CD14-positive monocyte (primary cell): ENCODE data around the gene PDP2. TPM values are rescaled to one million over a fixed set of nuclear protein-coding genes. Genes with fewer than 3 reads are reported as not detected.

ENCODE experiments used
- DNase-seq, 3 donors: peaks; one replicate each; pipeline ENCODE4 v3.0.0-alpha.2; 2011 to 2022
- H2AFZ ChIP-seq: 2 replicates; pipeline ENCODE4 v1.6.0; 2012; ENCODE audit warnings: mild to moderate bottlenecking, low read depth, low read length, inconsistent platforms; ENCODE audit not compliant: insufficient read depth, poor library complexity, severe bottlenecking
- H3K27ac ChIP-seq, 2 donors: 1 replicate in 1 of 2; 2 replicates in 1 of 2; pipeline ENCODE4 v1.5.1; 2012 to 2013; ENCODE audit warnings: low read length in 2 of 2, control low read depth in 1 of 2, inconsistent platforms in 1 of 2, low read depth in 1 of 2, mild to moderate bottlenecking in 1 of 2
- H3K27me3 ChIP-seq, 2 donors: one replicate each; pipeline versions ENCODE4 v1.6.0 to v1.6.1; 2011 to 2013; ENCODE audit warnings: low read length in 2 of 2; ENCODE audit not compliant: control insufficient read depth in 2 of 2, insufficient read depth in 2 of 2
- H3K36me3 ChIP-seq, 2 donors: replicated peaks in 1 of 2; 1 replicate in 1 of 2; 2 replicates in 1 of 2; pipeline versions ENCODE4 v1.5.1 to v1.6.1; 2012 to 2013; ENCODE audit warnings: low read length in 2 of 2, control low read depth in 1 of 2, inconsistent platforms in 1 of 2, mild to moderate bottlenecking in 1 of 2; ENCODE audit not compliant: insufficient read depth in 2 of 2, control insufficient read depth in 1 of 2
- H3K4me1 ChIP-seq, 2 donors: 1 replicate in 1 of 2; 2 replicates in 1 of 2; pipeline versions ENCODE4 v1.5.1 to v1.6.1; 2012 to 2013; ENCODE audit warnings: low read length in 2 of 2, control low read depth in 1 of 2, inconsistent platforms in 1 of 2, mild to moderate bottlenecking in 1 of 2, moderate library complexity in 1 of 2; ENCODE audit not compliant: insufficient read depth in 2 of 2, control insufficient read depth in 1 of 2
- H3K4me2 ChIP-seq: replicated peaks from 2 replicates; pipeline ENCODE3; 2012; ENCODE audit warnings: low read length, moderate library complexity, mild to moderate bottlenecking; ENCODE audit not compliant: poor library complexity, severe bottlenecking; ENCODE audit errors: extremely low read depth
- H3K4me3 ChIP-seq, 3 experiments: fragments of 200-600 bp in 1 of 3; sonication (generic) in 1 of 3; replicated peaks in 1 of 3; 1 replicate in 2 of 3; 2 replicates in 1 of 3; pipeline ENCODE4 v1.5.1; 2011 to 2013; ENCODE audit warnings: low read length in 3 of 3, mild to moderate bottlenecking in 3 of 3, control low read depth in 2 of 3, low read depth in 2 of 3, inconsistent platforms in 1 of 3, moderate library complexity in 1 of 3
- H3K79me2 ChIP-seq: 2 replicates; pipeline ENCODE4 v1.6.0; 2012; ENCODE audit warnings: mild to moderate bottlenecking, control low read depth, inconsistent platforms, low read length, moderate library complexity; ENCODE audit not compliant: insufficient read depth
- H3K9ac ChIP-seq: 2 replicates; pipeline ENCODE4 v1.6.0; 2017; ENCODE audit warnings: low read length, mild to moderate bottlenecking; ENCODE audit not compliant: insufficient read depth, poor library complexity, severe bottlenecking
- H3K9me3 ChIP-seq, 2 donors: replicated peaks in 1 of 2; 1 replicate in 1 of 2; 2 replicates in 1 of 2; pipeline versions ENCODE4 v1.5.1 to v1.6.1; 2012 to 2013; ENCODE audit warnings: low read length in 2 of 2, control low read depth in 1 of 2; ENCODE audit not compliant: control insufficient read depth in 1 of 2, insufficient read depth in 1 of 2
- H4K20me1 ChIP-seq: 2 replicates; pipeline ENCODE4 v1.6.0; 2012; ENCODE audit warnings: mild to moderate bottlenecking, low read length, control low read depth, moderate library complexity; ENCODE audit not compliant: insufficient read depth
- H3K27ac Mint-ChIP-seq, 7 donors: one replicate each; pipeline ENCODE4 v1.8.0; 2020; ENCODE audit warnings: mild to moderate bottlenecking in 7 of 7, mixed read lengths in 7 of 7, moderate library complexity in 6 of 7, inconsistent platforms in 2 of 7
- H3K27me3 Mint-ChIP-seq, 3 donors: one replicate each; pipeline ENCODE4 v1.8.0; 2021 to 2022; ENCODE audit warnings: low read depth in 3 of 3, mild to moderate bottlenecking in 3 of 3, mixed read lengths in 3 of 3, moderate library complexity in 3 of 3, inconsistent platforms in 1 of 3
- H3K36me3 Mint-ChIP-seq, 2 donors: one replicate each; pipeline ENCODE4 v1.8.0; 2020; ENCODE audit warnings: mixed read lengths in 2 of 2, inconsistent platforms in 1 of 2, mild to moderate bottlenecking in 1 of 2
- H3K4me1 Mint-ChIP-seq: one replicate; pipeline ENCODE4 v1.8.0; 2020; ENCODE audit warnings: mild to moderate bottlenecking, mixed read lengths
- H3K4me3 Mint-ChIP-seq, 2 donors: one replicate each; pipeline ENCODE4 v1.8.0; 2020; ENCODE audit warnings: mild to moderate bottlenecking in 2 of 2, mixed read lengths in 2 of 2, moderate library complexity in 1 of 2
- H3K9me3 Mint-ChIP-seq, 7 donors: one replicate each; pipeline ENCODE4 v1.8.0; 2020 to 2022; ENCODE audit warnings: mixed read lengths in 7 of 7, mild to moderate bottlenecking in 6 of 7, moderate library complexity in 6 of 7, inconsistent platforms in 2 of 7
- CTCF ChIP-seq: fragments of 200-600 bp; IDR thresholded peaks from one replicate; pipeline ENCODE4 v1.8.0; 2022; ENCODE audit warnings: antibody characterized with exemption, mild to moderate bottlenecking
- WGBS: methylation state at CpG from one replicate; pipeline ENCODE4 v1.1.5; 2013; ENCODE audit warnings: missing lambda C conversion rate; ENCODE audit not compliant: insufficient coverage; 5-methylcytosine and 5-hydroxymethylcytosine counted together
- intact Hi-C, 2 donors: fragments of 100-400 bp; cut with micrococcal nuclease; formaldehyde crosslinking; loops; one replicate each; pipeline versions ENCODE4 v1.15.0 to v1.15.1; 2023
- polyA plus RNA-seq, 3 donors: library from polyadenylated mRNA; depleted of rRNA in 1 of 3; unstranded in 2 of 3; stranded (reverse) in 1 of 3; fragments of 300-500 nt in 2 of 3; fragments of >200 nt in 1 of 3; fragmentation: Illumina TruSeq in 2 of 3; gene quantifications; 1 replicate in 2 of 3; 2 replicates in 1 of 3; pipeline ENCODE4 v1.2.3, GENCODE V29; 2012 to 2021

The PDP2 gene
- polyA plus RNA-seq, 3 donors, result 1.1 TPM; not detected in 2

- Histone ChIP-seq H2AFZ (peak within 1 kb of the TSS; percentile 48), H3K4me1 (peaks cover 20 to 24% of the 10 kb centered on the region in 2 donors), H3K36me3 (no peaks in the 10 kb centered on the region), H3K9me3 (peaks cover 0 to 6% of the 10 kb centered on the region in 2 donors), H3K79me2 (no peaks in the 10 kb centered on the region), H3K4me2 (peak within 1 kb of the TSS; percentile 66), H4K20me1 (no peaks in the 10 kb centered on the region), H3K27me3 (peaks cover 17 to 60% of the 10 kb centered on the region in 2 donors), H3K9ac (no peak within 1 kb of the TSS), H3K4me3 (peak within 1 kb of the TSS in 2 of 3 experiments; percentile 1 to 67), H3K27ac (no peak within 1 kb of the TSS)
- H3K9me3 Mint-ChIP-seq, result peaks cover 0 to 13% (median 9%) of the 10 kb centered on the region in 7 donors
- TF ChIP-seq CTCF, result no peak
- peaks cover 14 to 17% of the 10 kb centered on the region in 2 donors for H3K36me3 Mint-ChIP-seq
- peaks cover 52 to 70% (median 53%) of the 10 kb centered on the region in 3 donors for H3K27me3 Mint-ChIP-seq
- DNase-seq, result peak; percentile 27 to 74 (median 36)
- peaks cover 28% of the 10 kb centered on the region for H3K4me1 Mint-ChIP-seq
- peak within 1 kb of the TSS in 5 of 7 donors; percentile 41 to 90 (median 63) for H3K27ac Mint-ChIP-seq
- 4% methylated on average over 22 of the region's 42 CpGs for WGBS
- intact Hi-C loops, result loop anchor here in 1 of 2 donors (2.0 kb wide), 1 partner anchor 31 kb away; no protein-coding TSS in a partner anchor
- H3K4me3 Mint-ChIP-seq, result peak within 1 kb of the TSS; percentile 73 to 92
Measured at GRCh38 chr16:66925322-66925840, 45.1 kb downstream of the PDP2 start, which contains the start of gene RRAD. RRAD (minus strand) TSS chr16:66925535; CDS start chr16:66925179, 356 bp downstream.

GRCh38 chr16:66926171-66926947 lies 46.0 kb downstream of the PDP2 start:
- Histone ChIP-seq H3K4me3 (no peak overlapping the region), H3K79me2 (no peaks in the 10 kb centered on the region), H4K20me1 (no peaks in the 10 kb centered on the region), H3K9ac (no peak overlapping the region), H3K27me3 (peaks cover 17 to 53% of the 10 kb centered on the region in 2 donors), H3K4me2 (no peak overlapping the region), H2AFZ (no peak overlapping the region), H3K27ac (no peak overlapping the region), H3K9me3 (peaks cover 0 to 6% of the 10 kb centered on the region in 2 donors), H3K36me3 (peaks cover 0 to 2% of the 10 kb centered on the region in 2 donors), H3K4me1 (peaks cover 20 to 24% of the 10 kb centered on the region in 2 donors)
- Mint-ChIP-seq H3K36me3 (peaks cover 16 to 22% of the 10 kb centered on the region in 2 donors), H3K4me3 (peak overlapping the region in 1 of 2 donors; percentile 92), H3K4me1 (peaks cover 28% of the 10 kb centered on the region), H3K27me3 (peaks cover 49 to 63% (median 50%) of the 10 kb centered on the region in 3 donors), H3K9me3 (peaks cover 0 to 13% (median 9%) of the 10 kb centered on the region in 7 donors), H3K27ac (peak overlapping the region in 5 of 7 donors; percentile 41 to 67 (median 58))
- no peak for TF ChIP-seq CTCF
- 92% methylated on average over 3 of the region's 5 CpGs for WGBS
- DNase-seq, result no peak
- intact Hi-C loops, result no loop called here
